Ovary (tissue), 3 donors: Measurements from ENCODE around the gene HLCS.

ENCODE experiments used
- EP300 ChIP-seq: sonication (generic); formaldehyde crosslinking; IDR thresholded peaks from one replicate; pipeline ENCODE4 v1.6.1; 2017; ENCODE audit warnings: antibody characterized with exemption
- POLR2A ChIP-seq: fragments of 450-650 bp; IDR thresholded peaks from one replicate; pipeline ENCODE4 v1.6.1; 2017; ENCODE audit warnings: antibody characterized with exemption, mild to moderate bottlenecking, moderate library complexity
- TF ChIP-seq, protein P1 (sequence below), 3 donors: fragments of 450-650 bp in 2 of 3; fragments of 200-600 bp in 1 of 3; IDR thresholded peaks; one replicate each; pipeline versions ENCODE4 v1.5.1 to v1.8.0; 2016 to 2022; ENCODE audit warnings: antibody characterized with exemption in 3 of 3, mild to moderate bottlenecking in 1 of 3
- donor health status: DM: no; HTN: no; CAD: no.

DNA sequence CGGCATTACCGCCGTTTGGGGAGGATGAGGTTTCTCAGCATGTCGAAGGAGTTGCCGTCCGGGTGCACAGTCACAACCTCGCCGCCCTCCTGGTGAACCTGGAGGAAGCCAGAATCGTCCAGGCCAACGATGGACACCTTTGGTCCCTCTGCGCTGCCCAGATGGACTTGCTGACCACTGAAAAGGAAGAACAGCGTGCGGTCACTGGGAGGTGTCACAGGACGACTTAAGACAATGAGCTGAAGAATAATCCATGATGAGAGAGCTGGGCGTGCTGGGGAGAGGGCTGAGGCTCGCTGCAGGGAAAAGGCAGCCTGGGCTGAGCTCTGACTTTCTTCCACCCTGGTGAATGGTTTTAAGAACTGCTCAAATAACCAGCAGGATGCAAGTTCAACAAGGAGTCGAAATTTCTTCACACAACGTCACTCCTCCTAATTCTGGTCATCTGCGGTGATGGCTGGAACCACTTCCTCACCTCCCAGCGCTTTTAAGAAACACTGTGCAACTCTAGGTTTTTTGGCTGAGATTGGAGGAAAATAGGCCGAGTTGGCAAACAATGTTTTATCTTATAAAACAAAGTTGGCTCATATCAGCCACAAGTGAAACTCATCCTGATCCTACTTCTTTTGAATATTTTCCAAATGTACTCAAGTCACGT is 212.1 kb downstream of the HLCS start:
- no peak for TF ChIP-seq EP300
- TF ChIP-seq, protein P1, sequence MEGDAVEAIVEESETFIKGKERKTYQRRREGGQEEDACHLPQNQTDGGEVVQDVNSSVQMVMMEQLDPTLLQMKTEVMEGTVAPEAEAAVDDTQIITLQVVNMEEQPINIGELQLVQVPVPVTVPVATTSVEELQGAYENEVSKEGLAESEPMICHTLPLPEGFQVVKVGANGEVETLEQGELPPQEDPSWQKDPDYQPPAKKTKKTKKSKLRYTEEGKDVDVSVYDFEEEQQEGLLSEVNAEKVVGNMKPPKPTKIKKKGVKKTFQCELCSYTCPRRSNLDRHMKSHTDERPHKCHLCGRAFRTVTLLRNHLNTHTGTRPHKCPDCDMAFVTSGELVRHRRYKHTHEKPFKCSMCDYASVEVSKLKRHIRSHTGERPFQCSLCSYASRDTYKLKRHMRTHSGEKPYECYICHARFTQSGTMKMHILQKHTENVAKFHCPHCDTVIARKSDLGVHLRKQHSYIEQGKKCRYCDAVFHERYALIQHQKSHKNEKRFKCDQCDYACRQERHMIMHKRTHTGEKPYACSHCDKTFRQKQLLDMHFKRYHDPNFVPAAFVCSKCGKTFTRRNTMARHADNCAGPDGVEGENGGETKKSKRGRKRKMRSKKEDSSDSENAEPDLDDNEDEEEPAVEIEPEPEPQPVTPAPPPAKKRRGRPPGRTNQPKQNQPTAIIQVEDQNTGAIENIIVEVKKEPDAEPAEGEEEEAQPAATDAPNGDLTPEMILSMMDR (IDR thresholded peaks at IDR 0.05): no peak
- TF ChIP-seq POLR2A: no peak
